Activated T-helper 1 cell treated with anti-CD3 and anti-CD28 coated beads, Interleukin-12 subunit alpha, Interleukin-12 subunit beta, Interleukin-2, Interleukin-4 antibody, amounts not matched to agents 30 ng/mL and 10 ng/mL and 1 ng/mL, durations not matched to agents 14 hours and 24 hours and 36 hours (primary cell): Measurements from ENCODE around the gene GALNTL6. TPM values are rescaled to one million over a fixed set of nuclear protein-coding genes. Genes with fewer than 3 reads are reported as not detected.

ENCODE experiments used
- DNase-seq: peaks from one replicate; pipeline ENCODE4 v3.0.0; 2021; ENCODE audit warnings: low spot score
- H3K27ac Mint-ChIP-seq: one replicate; pipeline ENCODE4 v1.8.0; 2021; ENCODE audit warnings: mild to moderate bottlenecking, mixed read lengths
- H3K27me3 Mint-ChIP-seq: one replicate; pipeline ENCODE4 v1.8.0; 2022; ENCODE audit warnings: mild to moderate bottlenecking, moderate library complexity, mixed read lengths; ENCODE audit not compliant: insufficient read depth
- H3K36me3 Mint-ChIP-seq: one replicate; pipeline ENCODE4 v1.8.0; 2021; ENCODE audit warnings: low read depth, mixed read lengths
- H3K4me1 Mint-ChIP-seq: one replicate; pipeline ENCODE4 v1.8.0; 2021; ENCODE audit warnings: low read depth, mixed read lengths
- H3K4me3 Mint-ChIP-seq: one replicate; pipeline ENCODE4 v1.8.0; 2021; ENCODE audit warnings: mild to moderate bottlenecking, moderate library complexity, mixed read lengths
- H3K9me3 Mint-ChIP-seq: one replicate; pipeline ENCODE4 v1.8.0; 2021; ENCODE audit warnings: mixed read lengths
- intact Hi-C: fragments of 100-400 bp; cut with micrococcal nuclease; formaldehyde crosslinking; loops from one replicate; pipeline ENCODE4 v1.15.1; 2024
- total RNA-seq: library from RNA; stranded (reverse); gene quantifications from 2 replicates; pipeline ENCODE4 v1.2.3, GENCODE V29; 2022

The GALNTL6 gene
- total RNA-seq, 1 donor from 2014 or later, result not detected

- Mint-ChIP-seq H3K36me3 (no peaks in the 10 kb centered on the region), H3K27ac (no peak overlapping the region), H3K27me3 (no peaks in the 10 kb centered on the region), H3K4me3 (no peak overlapping the region), H3K9me3 (peaks cover 4% of the 10 kb centered on the region), H3K4me1 (no peaks in the 10 kb centered on the region)
- no peak for DNase-seq
- intact Hi-C loops, result no loop called here
These were observed 806.0 kb downstream of the GALNTL6 start for GRCh38 chr4:172619218-172619617.

- H3K27me3 Mint-ChIP-seq, result no peaks in the 10 kb centered on the region
- intact Hi-C loops, result no loop called here
- no peak for DNase-seq
- H3K9me3 Mint-ChIP-seq, result peaks cover 4% of the 10 kb centered on the region
- H3K27ac Mint-ChIP-seq, result no peak overlapping the region
- no peaks in the 10 kb centered on the region for H3K36me3 Mint-ChIP-seq
- no peak overlapping the region for H3K4me3 Mint-ChIP-seq
- H3K4me1 Mint-ChIP-seq, result no peaks in the 10 kb centered on the region
These were observed 806.6 kb downstream of the GALNTL6 start for GRCh38 chr4:172619798-172620197.

GRCh38 chr4:172628263-172628662 lies 815.1 kb downstream of the GALNTL6 start:
- no peak for DNase-seq
- Mint-ChIP-seq H3K27ac (no peak overlapping the region), H3K27me3 (no peaks in the 10 kb centered on the region), H3K4me3 (no peak overlapping the region), H3K4me1 (no peaks in the 10 kb centered on the region), H3K9me3 (no peaks in the 10 kb centered on the region), H3K36me3 (no peaks in the 10 kb centered on the region)
- intact Hi-C loops, result no loop called here

- Mint-ChIP-seq H3K27ac (no peak overlapping the region), H3K36me3 (no peaks in the 10 kb centered on the region), H3K9me3 (no peaks in the 10 kb centered on the region), H3K4me1 (no peaks in the 10 kb centered on the region), H3K4me3 (no peak overlapping the region), H3K27me3 (no peaks in the 10 kb centered on the region)
- no peak for DNase-seq
- intact Hi-C loops, result no loop called here
These were observed 817.1 kb downstream of the GALNTL6 start for GRCh38 chr4:172630280-172630679.

GRCh38 chr4:172631832-172632231 lies 818.6 kb downstream of the GALNTL6 start:
- H3K27me3 Mint-ChIP-seq, result no peaks in the 10 kb centered on the region
- no peaks in the 10 kb centered on the region for H3K36me3 Mint-ChIP-seq
- H3K27ac Mint-ChIP-seq, result no peak overlapping the region
- no peak for DNase-seq
- intact Hi-C loops, result no loop called here
- H3K4me3 Mint-ChIP-seq, result no peak overlapping the region
- H3K9me3 Mint-ChIP-seq, result no peaks in the 10 kb centered on the region
- no peaks in the 10 kb centered on the region for H3K4me1 Mint-ChIP-seq

- no peaks in the 10 kb centered on the region for H3K9me3 Mint-ChIP-seq
These were observed 835.3 kb downstream of the GALNTL6 start for GRCh38 chr4:172648471-172648870.

GRCh38 chr4:172649143-172649542 lies 835.9 kb downstream of the GALNTL6 start:
- H3K27ac Mint-ChIP-seq, result no peak overlapping the region

More at GRCh38 chr4:172648471-172648870, 835.3 kb downstream of the GALNTL6 start:
- H3K27me3 Mint-ChIP-seq, result no peaks in the 10 kb centered on the region
- no peaks in the 10 kb centered on the region for H3K4me1 Mint-ChIP-seq
- DNase-seq, result no peak
- no peak overlapping the region for H3K27ac Mint-ChIP-seq
- no peaks in the 10 kb centered on the region for H3K36me3 Mint-ChIP-seq
- no peak overlapping the region for H3K4me3 Mint-ChIP-seq
- intact Hi-C loops, result no loop called here

GRCh38 chr4:172650758-172651530 lies 837.7 kb downstream of the GALNTL6 start:
- intact Hi-C loops, result no loop called here
- Mint-ChIP-seq H3K4me1 (no peaks in the 10 kb centered on the region), H3K36me3 (no peaks in the 10 kb centered on the region), H3K27me3 (no peaks in the 10 kb centered on the region), H3K4me3 (no peak overlapping the region), H3K9me3 (no peaks in the 10 kb centered on the region), H3K27ac (no peak overlapping the region)
- DNase-seq, result no peak

More at GRCh38 chr4:172649143-172649542, 835.9 kb downstream of the GALNTL6 start:
- no peak for DNase-seq
- H3K4me1 Mint-ChIP-seq, result no peaks in the 10 kb centered on the region
- H3K27me3 Mint-ChIP-seq, result no peaks in the 10 kb centered on the region
- H3K9me3 Mint-ChIP-seq, result no peaks in the 10 kb centered on the region
- H3K36me3 Mint-ChIP-seq, result no peaks in the 10 kb centered on the region
- intact Hi-C loops, result no loop called here
- H3K4me3 Mint-ChIP-seq, result no peak overlapping the region

- no peaks in the 10 kb centered on the region for H3K9me3 Mint-ChIP-seq
These were observed 838.8 kb downstream of the GALNTL6 start for GRCh38 chr4:172651961-172652360.

GRCh38 chr4:172652369-172652768 lies 839.2 kb downstream of the GALNTL6 start:
- Mint-ChIP-seq H3K27ac (no peak overlapping the region), H3K4me3 (no peak overlapping the region), H3K27me3 (no peaks in the 10 kb centered on the region), H3K36me3 (no peaks in the 10 kb centered on the region), H3K4me1 (no peaks in the 10 kb centered on the region), H3K9me3 (no peaks in the 10 kb centered on the region)
- intact Hi-C loops, result no loop called here
- DNase-seq, result no peak

More at GRCh38 chr4:172651961-172652360, 838.8 kb downstream of the GALNTL6 start:
- H3K36me3 Mint-ChIP-seq, result no peaks in the 10 kb centered on the region
- H3K27ac Mint-ChIP-seq, result no peak overlapping the region
- DNase-seq, result no peak
- H3K4me3 Mint-ChIP-seq, result no peak overlapping the region
- intact Hi-C loops, result no loop called here
- no peaks in the 10 kb centered on the region for H3K4me1 Mint-ChIP-seq
- no peaks in the 10 kb centered on the region for H3K27me3 Mint-ChIP-seq

GRCh38 chr4:172653676-172654075 lies 840.5 kb downstream of the GALNTL6 start:
- Mint-ChIP-seq H3K36me3 (no peaks in the 10 kb centered on the region), H3K27me3 (no peaks in the 10 kb centered on the region), H3K4me1 (no peaks in the 10 kb centered on the region), H3K4me3 (no peak overlapping the region), H3K9me3 (no peaks in the 10 kb centered on the region), H3K27ac (no peak overlapping the region)
- intact Hi-C loops, result no loop called here
- no peak for DNase-seq

- DNase-seq, result no peak
- no peaks in the 10 kb centered on the region for H3K4me1 Mint-ChIP-seq
- no peak overlapping the region for H3K4me3 Mint-ChIP-seq
- no peaks in the 10 kb centered on the region for H3K27me3 Mint-ChIP-seq
- H3K36me3 Mint-ChIP-seq, result no peaks in the 10 kb centered on the region
- H3K27ac Mint-ChIP-seq, result no peak overlapping the region
- intact Hi-C loops, result no loop called here
- no peaks in the 10 kb centered on the region for H3K9me3 Mint-ChIP-seq
These were observed 841.3 kb downstream of the GALNTL6 start for GRCh38 chr4:172654457-172654856.

GRCh38 chr4:172656055-172656454 lies 842.9 kb downstream of the GALNTL6 start:
- H3K27ac Mint-ChIP-seq, result no peak overlapping the region
- H3K9me3 Mint-ChIP-seq, result no peaks in the 10 kb centered on the region
- H3K36me3 Mint-ChIP-seq, result no peaks in the 10 kb centered on the region
- no peaks in the 10 kb centered on the region for H3K27me3 Mint-ChIP-seq
- no peak overlapping the region for H3K4me3 Mint-ChIP-seq
- H3K4me1 Mint-ChIP-seq, result no peaks in the 10 kb centered on the region
- intact Hi-C loops, result no loop called here
- no peak for DNase-seq

GRCh38 chr4:172657081-172657480 lies 843.9 kb downstream of the GALNTL6 start:
- no peak overlapping the region for H3K27ac Mint-ChIP-seq
- no peak for DNase-seq
- no peaks in the 10 kb centered on the region for H3K36me3 Mint-ChIP-seq
- no peaks in the 10 kb centered on the region for H3K27me3 Mint-ChIP-seq
- no peaks in the 10 kb centered on the region for H3K9me3 Mint-ChIP-seq
- intact Hi-C loops, result no loop called here
- H3K4me3 Mint-ChIP-seq, result no peak overlapping the region
- no peaks in the 10 kb centered on the region for H3K4me1 Mint-ChIP-seq
